Measurements from ENCODE around the gene SON.

DNA sequence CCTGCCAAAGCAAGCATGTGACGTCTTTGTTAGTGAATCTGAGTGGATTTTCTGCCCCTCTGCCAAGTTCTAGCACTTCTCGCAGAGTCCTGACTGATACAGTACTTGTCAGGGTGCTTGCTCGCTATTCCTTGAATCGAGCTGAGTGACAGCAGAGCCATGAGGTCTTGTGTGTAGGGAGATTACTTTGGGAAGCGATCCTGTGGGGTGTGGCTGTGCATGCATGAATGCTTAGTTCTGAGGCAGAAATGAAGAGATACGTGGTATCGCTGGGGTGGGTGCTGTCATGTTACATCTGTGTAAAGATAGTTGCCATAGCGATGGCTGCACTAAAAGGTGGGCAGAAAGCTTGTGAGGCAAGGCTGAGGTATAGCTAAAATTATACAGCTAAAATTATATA lies 32.0 kb upstream of the SON start:
- TF ChIP-seq CTCF (IDR thresholded peaks at IDR 0.05; ENCODE audit: insufficient read depth, low read length, poor library complexity, severe bottlenecking) (no peak), EZH2phosphoT487 (conservative IDR thresholded peaks at IDR 0.05; ENCODE audit: low read length) (no peak)
